Motor neuron (in vitro differentiated cells): Measurements from ENCODE around the gene NAIF1. TPM values are rescaled to one million over a fixed set of nuclear protein-coding genes. Genes with fewer than 3 reads are reported as not detected.
"Not testable (repeated sequence)": the region's sequence is repeated elsewhere in the genome, so short reads cannot be mapped to it uniquely, and the experiment has no call there.

ENCODE experiments used
- ATAC-seq, 8 experiments: fragments of 200-7000 bp; cut with Tn5 transposase; replicated peaks in 6 of 8; 2 replicates each; pipeline ENCODE4 v1.8.0; 2021; ENCODE audit warnings: mild to moderate bottlenecking in 8 of 8, moderate library complexity in 8 of 8
- H3K27ac ChIP-seq, 2 donors: fragments of 250-450 bp; sonication (Bioruptor Pico); 2 replicates each; pipeline ENCODE4 v1.9.0; 2021; ENCODE audit warnings: antibody characterized with exemption in 2 of 2, mild to moderate bottlenecking in 2 of 2, moderate library complexity in 1 of 2
- H3K4me1 ChIP-seq, 2 donors: fragments of 250-450 bp; sonication (Bioruptor Pico); replicated peaks in 1 of 2; 2 replicates each; pipeline ENCODE4 v1.6.1; 2021; ENCODE audit warnings: antibody characterized with exemption in 2 of 2, mild to moderate bottlenecking in 2 of 2, moderate library complexity in 1 of 2
- H3K4me3 ChIP-seq, 5 donors: fragments of 250-450 bp; sonication (Bioruptor Pico); 2 replicates each; pipeline ENCODE4 v1.9.0; 2021; ENCODE audit warnings: antibody characterized with exemption in 5 of 5, mild to moderate bottlenecking in 5 of 5, moderate library complexity in 4 of 5
- WGBS, 10 experiments: fragments of 450-650 bp; shearing (Covaris generic); methylation state at CpG; one replicate each; pipeline ENCODE4 v1.0.0; 2022; 5-methylcytosine and 5-hydroxymethylcytosine counted together
- in situ Hi-C, 9 experiments: fragments of 400-800 bp; cut with MboI; loops; one replicate each; pipeline ENCODE4 v1.15.0; 2021; ENCODE audit warnings: low sequenced_read_pairs in 9 of 9, low pct_unique_long_range_greater_than_20kb in 2 of 9; ENCODE audit not compliant: unreplicated experiment in 9 of 9
- total RNA-seq, 8 experiments: library from RNA; unstranded; fragments of 300-600 nt; gene quantifications; 2 replicates each; pipeline versions ENCODE4 v1.2.3 to v1.2.4, GENCODE V29; 2022

The NAIF1 gene
- 1 to 10 TPM; 6.4 to 9.0 (median 8.0) TPM for total RNA-seq

GRCh38 chr9:128066713-128067644 is at the start of gene NAIF1:
Gene NAIF1 (minus strand): TSS chr9:128067320. CDS start chr9:128067101, 219 bp downstream.
- in situ Hi-C loops: no loop called here
- Histone ChIP-seq H3K27ac (peak within 1 kb of the TSS; percentile 97 to 98), H3K4me3 (peak within 1 kb of the TSS; percentile 58 to 80 (median 72)), H3K4me1 (peaks cover 13 to 20% of the 10 kb centered on the region in 2 donors)
- WGBS, 10 experiments: 0 to 68% (median 0%) methylated on average over 1 to 18 of the region's 54 CpGs; no CpG with 5 or more reads in 4 of the 10 experiments
- peak; percentile 75 to 81 (median 77) for ATAC-seq

GRCh38 chr9:128116104-128117083 is 49.3 kb upstream of the NAIF1 start:
- no peak overlapping the region for H3K27ac ChIP-seq
- ATAC-seq: no peak
- H3K4me3 ChIP-seq: no peak overlapping the region
- in situ Hi-C loops: no loop called here
- 50 to 100% (median 90%) methylated on average over 2 to 10 of the region's 16 CpGs for WGBS, 10 experiments
- H3K4me1 ChIP-seq: no peaks in the 10 kb centered on the region

GRCh38 chr9:128115187-128116103 is 48.3 kb upstream of the NAIF1 start:
- no peak overlapping the region for H3K27ac ChIP-seq
- H3K4me3 ChIP-seq: no peak overlapping the region
- no peaks in the 10 kb centered on the region for H3K4me1 ChIP-seq
- in situ Hi-C loops: no loop called here
- 59 to 100% (median 95%) methylated on average over 1 to 13 of the region's 26 CpGs; no CpG with 5 or more reads in 4 of the 10 experiments for WGBS, 10 experiments
- no peak for ATAC-seq

GRCh38 chr9:128114326-128115186 is 47.4 kb upstream of the NAIF1 start:
- no peak overlapping the region for H3K4me3 ChIP-seq
- in situ Hi-C loops: no loop called here
- WGBS, 10 experiments: 67 to 100% (median 80%) methylated on average over 1 to 4 of the region's 29 CpGs; no CpG with 5 or more reads in 4 of the 10 experiments
- H3K27ac ChIP-seq: no peak overlapping the region
- no peak for ATAC-seq
- peaks cover under 1 to 2% of the 10 kb centered on the region in 2 donors for H3K4me1 ChIP-seq

- ATAC-seq: no peak
- H3K4me1 ChIP-seq: peaks cover 8 to 10% of the 10 kb centered on the region in 2 donors
- in situ Hi-C loops: no loop called here
- H3K4me3 ChIP-seq: no peak overlapping the region
- WGBS, 10 experiments: 40 to 100% (median 89%) methylated on average over 1 to 6 of the region's 12 CpGs; no CpG with 5 or more reads in 2 of the 10 experiments
- H3K27ac ChIP-seq: no peak overlapping the region
These were observed 46.6 kb upstream of the NAIF1 start for GRCh38 chr9:128113526-128114325.

- in situ Hi-C loops, H3K4me3 ChIP-seq, H3K27ac ChIP-seq, ATAC-seq: not testable (repeated sequence)
- 60 to 100% (median 83%) methylated on average over 1 to 5 of the region's 12 CpGs; no CpG with 5 or more reads in 4 of the 10 experiments for WGBS, 10 experiments
- H3K4me1 ChIP-seq: peaks cover 14 to 19% of the 10 kb centered on the region in 2 donors
These were observed 44.6 kb upstream of the NAIF1 start for GRCh38 chr9:128111726-128112125.

- H3K4me3 ChIP-seq: no peak overlapping the region
- WGBS, 10 experiments: 30 to 100% (median 70%) methylated on average over 1 to 6 of the region's 20 CpGs; no CpG with 5 or more reads in 4 of the 10 experiments
- peak overlapping the region; percentile 44 to 55 for H3K27ac ChIP-seq
- in situ Hi-C loops: no loop called here
- peaks cover 14 to 19% of the 10 kb centered on the region in 2 donors for H3K4me1 ChIP-seq
- peak in 6 of 8 experiments; percentile 2 to 66 (median 44) for ATAC-seq
These were observed 42.1 kb upstream of the NAIF1 start for GRCh38 chr9:128109050-128109709.

- H3K27ac ChIP-seq: peak overlapping the region; percentile 44 to 55
These were observed 41.3 kb upstream of the NAIF1 start for GRCh38 chr9:128108269-128109049.

GRCh38 chr9:128107468-128108268 is 40.5 kb upstream of the NAIF1 start:
- peak in 3 of 8 experiments; percentile 1 to 5 (median 1) for ATAC-seq
- no peak overlapping the region for H3K27ac ChIP-seq
- in situ Hi-C loops: no loop called here

More at GRCh38 chr9:128108269-128109049, 41.3 kb upstream of the NAIF1 start:
- in situ Hi-C loops: no loop called here
- WGBS, 10 experiments: 52 to 96% (median 84%) methylated on average over 2 to 9 of the region's 15 CpGs; no CpG with 5 or more reads in 2 of the 10 experiments
- ATAC-seq: peak in 2 of 8 experiments; percentile 11 to 19
- H3K4me1 ChIP-seq: peaks cover 14 to 19% of the 10 kb centered on the region in 2 donors
- no peak overlapping the region for H3K4me3 ChIP-seq

More at GRCh38 chr9:128107468-128108268, 40.5 kb upstream of the NAIF1 start:
- H3K4me3 ChIP-seq: no peak overlapping the region
- whole genome bisulfite sequencing, 10 experiments: 60 to 100% (median 90%) methylated on average over 1 to 3 of the region's 18 CpGs; no CpG with 5 or more reads in 7 of the 10 experiments
- H3K4me1 ChIP-seq: peaks cover 14 to 19% of the 10 kb centered on the region in 2 donors
